Smooth muscle cell (in vitro differentiated cells): ENCODE results near the gene CD53. TPM values are rescaled to one million over a fixed set of nuclear protein-coding genes. Genes with fewer than 3 reads are reported as not detected.
A peak's percentile ranks its signal among the peaks of the same experiment; 100 is the strongest.

Experiments
- DNase-seq: peaks from one replicate; lab custom pipeline; 2025; ENCODE audit not compliant: unreplicated experiment; lab: John Stamatoyannopoulos, UW
- H2AFZ ChIP-seq: fragments of 200-600 bp; sonication (generic); 2 replicates; pipeline ENCODE4 v1.6.0; 2016; ENCODE audit warnings: antibody characterized with exemption, low read depth, mild to moderate bottlenecking
- H3F3A ChIP-seq: fragments of 200-600 bp; sonication (generic); 2 replicates; pipeline ENCODE4 v1.6.0; 2017; ENCODE audit warnings: antibody characterized with exemption, low read depth
- H3K27ac ChIP-seq: fragments of 200-600 bp; sonication (generic); 2 replicates; pipeline ENCODE4 v1.5.1; 2016; ENCODE audit warnings: low read depth, mild to moderate bottlenecking
- H3K27me3 ChIP-seq: fragments of 200-600 bp; sonication (generic); 2 replicates; pipeline ENCODE4 v1.6.1; 2016; ENCODE audit warnings: low read depth, mild to moderate bottlenecking
- H3K36me3 ChIP-seq: fragments of 200-600 bp; sonication (generic); 2 replicates; pipeline ENCODE4 v1.5.1; 2016; ENCODE audit warnings: low read depth
- H3K4me1 ChIP-seq: fragments of 200-600 bp; sonication (generic); 2 replicates; pipeline ENCODE4 v1.5.1; 2016; ENCODE audit warnings: low read depth
- H3K4me2 ChIP-seq: fragments of 200-600 bp; sonication (generic); 2 replicates; pipeline ENCODE4 v1.6.0; 2016; ENCODE audit warnings: mild to moderate bottlenecking
- H3K4me3 ChIP-seq: fragments of 200-600 bp; sonication (generic); 2 replicates; pipeline ENCODE4 v1.5.1; 2016; ENCODE audit warnings: mild to moderate bottlenecking
- H3K79me2 ChIP-seq: fragments of 200-600 bp; sonication (generic); 2 replicates; pipeline ENCODE4 v1.6.0; 2016; ENCODE audit warnings: low read depth, mild to moderate bottlenecking
- H3K9ac ChIP-seq: fragments of 200-600 bp; sonication (generic); 2 replicates; pipeline ENCODE4 v1.6.0; 2016; ENCODE audit warnings: low read depth
- H3K9me3 ChIP-seq: fragments of 200-600 bp; sonication (generic); replicated peaks from 2 replicates; pipeline ENCODE4 v1.5.1; 2016; ENCODE audit warnings: low read depth
- H4K20me1 ChIP-seq: fragments of 200-600 bp; sonication (generic); 2 replicates; pipeline ENCODE4 v1.6.0; 2016; ENCODE audit warnings: low read depth
- CTCF ChIP-seq: fragments of 200-600 bp; sonication (generic); IDR thresholded peaks from 2 replicates; pipeline ENCODE4 v1.5.1; 2017; ENCODE audit warnings: borderline replicate concordance, mild to moderate bottlenecking, antibody characterized with exemption; ENCODE audit not compliant: insufficient read depth, poor library complexity, severe bottlenecking
- WGBS: methylation state at CpG from one replicate; pipeline ENCODE4 v1.1.7; 2016; ENCODE audit warnings: low lambda C conversion rate; 5-methylcytosine and 5-hydroxymethylcytosine counted together
- polyA plus RNA-seq: library from polyadenylated mRNA; unstranded; fragments of >200 nt; fragmentation: Nextera tagmentation; extraction: Ambion mirVana; gene quantifications from 2 replicates; pipeline ENCODE4 v1.2.1, GENCODE V29; 2016
- total RNA-seq: library from RNA; depleted of rRNA; stranded (reverse); fragments of >200 nt; gene quantifications from 2 replicates; pipeline ENCODE4 v1.2.3, GENCODE V29; 2014

The CD53 gene
- total and polyA plus RNA-seq, 2 experiments from 2014 or later: not detected

DNA sequence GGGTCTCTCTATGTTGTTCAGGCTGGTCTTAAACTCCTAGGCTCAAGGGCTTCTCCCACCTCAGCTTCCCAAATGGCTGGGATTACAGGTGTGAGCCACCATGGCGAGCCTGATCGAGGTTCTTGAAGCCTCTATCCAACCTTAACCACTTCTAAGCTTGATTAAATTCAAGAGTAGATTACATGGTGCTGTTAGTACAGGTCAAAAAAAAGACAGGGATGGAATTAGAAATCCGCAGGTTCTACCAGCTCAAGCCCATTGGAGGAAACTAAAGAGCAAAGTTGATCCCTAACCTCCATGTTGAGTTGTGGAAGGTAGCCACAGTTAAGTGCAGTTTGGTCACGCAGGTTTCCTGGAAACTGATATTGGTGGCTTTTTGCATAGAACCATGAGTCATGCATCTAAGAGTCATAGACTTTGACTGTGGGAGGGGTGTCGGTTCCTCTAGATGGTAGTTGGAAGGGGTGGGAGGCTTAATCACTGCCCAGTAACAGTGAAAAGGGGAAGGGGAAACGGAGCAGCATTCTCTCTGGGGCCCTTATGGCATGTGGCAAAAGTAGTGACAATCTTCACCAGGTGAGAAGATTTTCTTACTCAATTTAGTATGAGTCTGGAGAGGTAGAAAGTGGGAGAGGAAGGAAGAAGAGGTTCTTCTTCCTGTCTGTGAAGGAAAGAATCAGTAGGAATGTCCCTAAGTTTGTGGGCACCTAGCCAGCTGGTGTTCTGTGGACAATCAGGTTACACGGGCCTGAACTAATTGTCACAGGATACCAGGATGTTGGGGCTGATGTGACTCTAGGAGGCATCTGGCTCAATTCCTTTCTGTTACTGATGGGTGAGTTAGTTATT lies 7.0 kb downstream of the CD53 start:
- Histone ChIP-seq H2AFZ (no peak overlapping the region), H3K36me3 (no peaks in the 10 kb centered on the region), H3F3A (no peaks in the 10 kb centered on the region), H3K4me1 (no peaks in the 10 kb centered on the region), H3K27me3 (peaks cover 13% of the 10 kb centered on the region), H3K4me2 (no peak overlapping the region), H4K20me1 (no peaks in the 10 kb centered on the region), H3K9ac (no peak overlapping the region), H3K27ac (peak overlapping the region; percentile 3), H3K9me3 (no peaks in the 10 kb centered on the region), H3K4me3 (no peak overlapping the region), H3K79me2 (no peaks in the 10 kb centered on the region)
- TF ChIP-seq CTCF: no peak
- no peak for DNase-seq
- WGBS: 54% methylated on average over 7 of the region's 7 CpGs

- WGBS: 72% methylated on average over 2 of the region's 2 CpGs
Observed at GRCh38 chr1:110880708-110881374, 7.9 kb downstream of the CD53 start.

DNA sequence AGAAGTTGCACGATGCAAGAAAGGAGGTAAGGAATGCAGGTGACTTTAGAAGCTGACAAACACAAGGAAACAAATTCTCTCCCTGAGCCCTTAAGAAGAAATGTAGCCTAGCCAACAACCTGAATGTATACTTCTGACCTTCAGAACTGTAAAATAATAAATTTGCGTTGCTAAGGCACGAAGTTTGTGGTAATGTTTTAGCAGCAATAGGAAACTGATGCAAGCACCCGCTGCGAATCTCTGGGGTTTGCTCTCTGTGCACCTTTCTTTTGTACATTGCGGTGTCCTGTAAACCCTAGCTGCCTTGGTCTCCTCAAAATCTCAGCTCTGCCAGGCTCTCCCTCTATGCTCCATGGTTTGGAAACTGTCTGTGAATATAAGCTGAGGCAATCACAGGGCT lies 15.1 kb downstream of the CD53 start:
- Histone ChIP-seq H3K27me3 (peaks cover 11% of the 10 kb centered on the region), H3K27ac (no peak overlapping the region), H3K4me2 (no peak overlapping the region), H3K4me3 (no peak overlapping the region), H3K9me3 (no peaks in the 10 kb centered on the region), H4K20me1 (no peaks in the 10 kb centered on the region), H3K79me2 (no peaks in the 10 kb centered on the region), H3K4me1 (no peaks in the 10 kb centered on the region), H3F3A (no peaks in the 10 kb centered on the region), H3K9ac (no peak overlapping the region), H2AFZ (no peak overlapping the region), H3K36me3 (no peaks in the 10 kb centered on the region)
- TF ChIP-seq CTCF: no peak
- WGBS: 93% methylated on average over 6 of the region's 6 CpGs
- DNase-seq: no peak

More at GRCh38 chr1:110880708-110881374, 7.9 kb downstream of the CD53 start:
- peaks cover 13% of the 10 kb centered on the region for H3K27me3 ChIP-seq
- no peaks in the 10 kb centered on the region for H4K20me1 ChIP-seq
- no peak overlapping the region for H3K4me2 ChIP-seq
- H2AFZ ChIP-seq: no peak overlapping the region
- no peak for TF ChIP-seq CTCF
- H3K36me3 ChIP-seq: no peaks in the 10 kb centered on the region
- no peak for DNase-seq
- no peaks in the 10 kb centered on the region for H3K4me1 ChIP-seq
- no peak overlapping the region for H3K9ac ChIP-seq
- H3K27ac ChIP-seq: peak overlapping the region; percentile 3
- H3K79me2 ChIP-seq: no peaks in the 10 kb centered on the region
- no peak overlapping the region for H3K4me3 ChIP-seq
- H3K9me3 ChIP-seq: no peaks in the 10 kb centered on the region
- no peaks in the 10 kb centered on the region for H3F3A ChIP-seq
